Mesendoderm (in vitro differentiated cells): Measurements from ENCODE around the gene PRELP.

Experiments
- DNase-seq: peaks from one replicate; pipeline ENCODE4 v3.0.0; 2013
- H2AK5ac ChIP-seq: 2 replicates; pipeline ENCODE4 v1.6.1; 2013; ENCODE audit warnings: low read length, inconsistent platforms
- H2BK120ac ChIP-seq: 2 replicates; pipeline ENCODE4 v1.6.1; 2013; ENCODE audit warnings: low read depth, mild to moderate bottlenecking, low read length, moderate library complexity, mixed read lengths
- H2BK15ac ChIP-seq: replicated peaks from 2 replicates; pipeline ENCODE4 v1.6.1; 2013; ENCODE audit warnings: low read depth, mild to moderate bottlenecking, moderate library complexity
- H2BK5ac ChIP-seq: 2 replicates; pipeline ENCODE4 v1.6.1; 2013; ENCODE audit warnings: low read length, inconsistent platforms
- H3K18ac ChIP-seq: 2 replicates; pipeline ENCODE4 v1.6.1; 2013; ENCODE audit warnings: mild to moderate bottlenecking, low read length, mixed read lengths
- H3K23ac ChIP-seq: one replicate; pipeline ENCODE4 v1.6.1; 2013; ENCODE audit warnings: low read length
- H3K27ac ChIP-seq: 2 replicates; pipeline ENCODE4 v1.5.1; 2013; ENCODE audit warnings: low read depth, mild to moderate bottlenecking, inconsistent platforms, low read length, moderate library complexity
- H3K27me3 ChIP-seq: 2 replicates; pipeline ENCODE4 v1.6.1; 2013; ENCODE audit warnings: low read length, control low read depth, mild to moderate bottlenecking, inconsistent platforms; ENCODE audit not compliant: insufficient read depth, poor library complexity
- H3K36me3 ChIP-seq: 2 replicates; pipeline ENCODE4 v1.6.1; 2013; ENCODE audit warnings: low read length, inconsistent platforms; ENCODE audit not compliant: control insufficient read depth, insufficient read depth
- H3K4ac ChIP-seq: one replicate; pipeline ENCODE4 v1.6.1; 2013; ENCODE audit warnings: low read depth, mild to moderate bottlenecking, low read length, moderate library complexity
- H3K4me1 ChIP-seq: 2 replicates; pipeline ENCODE4 v1.6.1; 2013; ENCODE audit warnings: low read depth, low read length, inconsistent platforms; ENCODE audit not compliant: control insufficient read depth
- H3K4me2 ChIP-seq: 2 replicates; pipeline ENCODE4 v1.6.1; 2013; ENCODE audit warnings: low read length
- H3K4me3 ChIP-seq: 2 replicates; pipeline ENCODE4 v1.5.1; 2013; ENCODE audit warnings: mild to moderate bottlenecking, low read length
- H3K56ac ChIP-seq: one replicate; pipeline ENCODE4 v1.6.1; 2013; ENCODE audit warnings: low read length
- H3K79me1 ChIP-seq: 2 replicates; pipeline ENCODE4 v1.6.1; 2013; ENCODE audit warnings: low read length, inconsistent platforms
- H3K79me2 ChIP-seq: 2 replicates; pipeline ENCODE4 v1.6.1; 2013; ENCODE audit warnings: mild to moderate bottlenecking, low read length; ENCODE audit not compliant: control insufficient read depth, insufficient read depth
- H3K9ac ChIP-seq: 2 replicates; pipeline ENCODE4 v1.6.1; 2013; ENCODE audit warnings: low read length, inconsistent platforms
- H4K5ac ChIP-seq: one replicate; pipeline ENCODE4 v1.6.1; 2013; ENCODE audit warnings: low read length
- H4K8ac ChIP-seq: one replicate; pipeline ENCODE4 v1.6.1; 2013; ENCODE audit warnings: low read depth, mild to moderate bottlenecking, control low read depth, low read length, moderate library complexity
- WGBS: extraction: QIAGEN DNeasy Blood & Tissue Kit; methylation state at CpG from one replicate; pipeline ENCODE4 v1.1.7; 2013; ENCODE audit warnings: low lambda C conversion rate, missing lambda C conversion rate; ENCODE audit not compliant: insufficient coverage; ENCODE audit errors: extremely low coverage; 5-methylcytosine and 5-hydroxymethylcytosine counted together

The PRELP gene

GRCh38 chr1:203480084-203480483, 4.5 kb downstream of the PRELP start:
- Histone ChIP-seq H4K8ac (no peak overlapping the region), H3K27ac (peak overlapping the region; percentile 13), H3K9ac (no peak overlapping the region), H3K79me2 (no peaks in the 10 kb centered on the region), H2BK120ac (no peak overlapping the region), H3K4ac (no peak overlapping the region), H3K56ac (no peak overlapping the region), H3K4me3 (no peak overlapping the region), H2AK5ac (no peak overlapping the region), H3K23ac (no peak overlapping the region), H3K36me3 (no peaks in the 10 kb centered on the region), H3K4me2 (no peak overlapping the region), H2BK5ac (no peak overlapping the region), H3K79me1 (no peaks in the 10 kb centered on the region), H2BK15ac (no peak overlapping the region), H3K4me1 (peaks cover 4% of the 10 kb centered on the region), H3K27me3 (no peaks in the 10 kb centered on the region), H3K18ac (no peak overlapping the region), H4K5ac (no peak overlapping the region)
- WGBS = no CpG with 5 or more reads among the region's 2 CpGs
- DNase-seq = no peak

- no peak overlapping the region for H4K5ac ChIP-seq
- no peaks in the 10 kb centered on the region for H3K27me3 ChIP-seq
- H2BK120ac ChIP-seq = no peak overlapping the region
- H2AK5ac ChIP-seq = no peak overlapping the region
- H3K4ac ChIP-seq = no peak overlapping the region
- H3K27ac ChIP-seq = peak overlapping the region; percentile 13
- no peak overlapping the region for H2BK15ac ChIP-seq
- H2BK5ac ChIP-seq = no peak overlapping the region
- no peak overlapping the region for H3K56ac ChIP-seq
- H3K4me2 ChIP-seq = no peak overlapping the region
- H3K23ac ChIP-seq = no peak overlapping the region
- DNase-seq = peak; percentile 80
- no peaks in the 10 kb centered on the region for H3K36me3 ChIP-seq
- peaks cover 4% of the 10 kb centered on the region for H3K4me1 ChIP-seq
- no peaks in the 10 kb centered on the region for H3K79me2 ChIP-seq
- no peak overlapping the region for H3K18ac ChIP-seq
- H4K8ac ChIP-seq = no peak overlapping the region
- no CpG with 5 or more reads among the region's 6 CpGs for WGBS
- H3K79me1 ChIP-seq = no peaks in the 10 kb centered on the region
- no peak overlapping the region for H3K9ac ChIP-seq
- no peak overlapping the region for H3K4me3 ChIP-seq
Measured at GRCh38 chr1:203480525-203481084, 5.0 kb downstream of the PRELP start.

- H3K56ac ChIP-seq = no peak overlapping the region
- H3K79me1 ChIP-seq = no peaks in the 10 kb centered on the region
- H3K36me3 ChIP-seq = no peaks in the 10 kb centered on the region
- H3K4me1 ChIP-seq = peaks cover 4% of the 10 kb centered on the region
- no peak overlapping the region for H3K4ac ChIP-seq
- no peak overlapping the region for H3K4me3 ChIP-seq
- H2BK15ac ChIP-seq = no peak overlapping the region
- H4K5ac ChIP-seq = no peak overlapping the region
- no CpG with 5 or more reads among the region's 1 CpG for WGBS
- no peak overlapping the region for H4K8ac ChIP-seq
- H3K23ac ChIP-seq = no peak overlapping the region
- H3K4me2 ChIP-seq = no peak overlapping the region
- DNase-seq = no peak
- no peaks in the 10 kb centered on the region for H3K79me2 ChIP-seq
- H3K27ac ChIP-seq = no peak overlapping the region
- H2BK5ac ChIP-seq = no peak overlapping the region
- no peak overlapping the region for H3K18ac ChIP-seq
- peak overlapping the region; percentile 4 for H2AK5ac ChIP-seq
- no peak overlapping the region for H3K9ac ChIP-seq
- no peak overlapping the region for H2BK120ac ChIP-seq
- no peaks in the 10 kb centered on the region for H3K27me3 ChIP-seq
Measured at GRCh38 chr1:203481196-203481595, 5.6 kb downstream of the PRELP start.

GRCh38 chr1:203486618-203487370, 11.2 kb downstream of the PRELP start:
- Histone ChIP-seq H3K4ac (peak overlapping the region; percentile 63), H3K79me1 (no peaks in the 10 kb centered on the region), H3K18ac (peak overlapping the region; percentile 10), H3K36me3 (no peaks in the 10 kb centered on the region), H3K4me2 (no peak overlapping the region), H3K9ac (peak overlapping the region; percentile 55), H2BK15ac (no peak overlapping the region), H2BK120ac (no peak overlapping the region), H3K4me1 (peaks cover 12% of the 10 kb centered on the region), H2BK5ac (no peak overlapping the region), H3K27ac (no peak overlapping the region), H3K4me3 (no peak overlapping the region), H2AK5ac (no peak overlapping the region), H3K27me3 (no peaks in the 10 kb centered on the region), H4K8ac (no peak overlapping the region), H3K23ac (no peak overlapping the region), H3K79me2 (no peaks in the 10 kb centered on the region), H4K5ac (no peak overlapping the region), H3K56ac (peak overlapping the region; percentile 80)
- WGBS = no CpG with 5 or more reads among the region's 28 CpGs
- DNase-seq = no peak

- no peak overlapping the region for H3K27ac ChIP-seq
- DNase-seq = no peak
- H3K9ac ChIP-seq = no peak overlapping the region
- H3K4me2 ChIP-seq = no peak overlapping the region
- H4K8ac ChIP-seq = no peak overlapping the region
- H3K18ac ChIP-seq = no peak overlapping the region
- no peak overlapping the region for H2BK5ac ChIP-seq
- H2BK15ac ChIP-seq = no peak overlapping the region
- no peaks in the 10 kb centered on the region for H3K79me2 ChIP-seq
- no peaks in the 10 kb centered on the region for H3K27me3 ChIP-seq
- H2BK120ac ChIP-seq = no peak overlapping the region
- no peaks in the 10 kb centered on the region for H3K79me1 ChIP-seq
- no peak overlapping the region for H3K4ac ChIP-seq
- no peaks in the 10 kb centered on the region for H3K36me3 ChIP-seq
- peak overlapping the region; percentile 26 for H3K56ac ChIP-seq
- H3K23ac ChIP-seq = no peak overlapping the region
- peaks cover 13% of the 10 kb centered on the region for H3K4me1 ChIP-seq
- no peak overlapping the region for H3K4me3 ChIP-seq
- WGBS = no CpG with 5 or more reads among the region's 7 CpGs
- no peak overlapping the region for H2AK5ac ChIP-seq
- no peak overlapping the region for H4K5ac ChIP-seq
Measured at GRCh38 chr1:203488539-203488938, 12.9 kb downstream of the PRELP start.
